GM13977 (cell line): ENCODE measurements around the gene SLC12A7.

Experiments used
- DNase-seq: peaks from one replicate; pipeline ENCODE4 v3.0.0; 2012; ENCODE audit warnings: low spot score
- in situ Hi-C: fragments of 300-500 bp; cut with MboI; formaldehyde crosslinking; loops from one replicate; pipeline ENCODE4 v1.12.0; 2022; ENCODE audit warnings: low sequenced_read_pairs, low pct_unique_long_range_greater_than_20kb, mixed read lengths, inconsistent platforms; ENCODE audit not compliant: unreplicated experiment
- TF ChIP-seq, protein P1 (sequence below): IDR thresholded peaks from 2 replicates; pipeline ENCODE4 v1.5.1; 2012; ENCODE audit warnings: mild to moderate bottlenecking, control low read depth; ENCODE audit not compliant: insufficient read depth; ENCODE audit errors: extremely low read depth, missing control alignments

SLC12A7 gene

GRCh38 chr5:1035421-1036405 lies 76.2 kb downstream of the SLC12A7 start:
- in situ Hi-C loops, result no loop called here
- DNase-seq, result no peak
- TF ChIP-seq, protein P1, sequence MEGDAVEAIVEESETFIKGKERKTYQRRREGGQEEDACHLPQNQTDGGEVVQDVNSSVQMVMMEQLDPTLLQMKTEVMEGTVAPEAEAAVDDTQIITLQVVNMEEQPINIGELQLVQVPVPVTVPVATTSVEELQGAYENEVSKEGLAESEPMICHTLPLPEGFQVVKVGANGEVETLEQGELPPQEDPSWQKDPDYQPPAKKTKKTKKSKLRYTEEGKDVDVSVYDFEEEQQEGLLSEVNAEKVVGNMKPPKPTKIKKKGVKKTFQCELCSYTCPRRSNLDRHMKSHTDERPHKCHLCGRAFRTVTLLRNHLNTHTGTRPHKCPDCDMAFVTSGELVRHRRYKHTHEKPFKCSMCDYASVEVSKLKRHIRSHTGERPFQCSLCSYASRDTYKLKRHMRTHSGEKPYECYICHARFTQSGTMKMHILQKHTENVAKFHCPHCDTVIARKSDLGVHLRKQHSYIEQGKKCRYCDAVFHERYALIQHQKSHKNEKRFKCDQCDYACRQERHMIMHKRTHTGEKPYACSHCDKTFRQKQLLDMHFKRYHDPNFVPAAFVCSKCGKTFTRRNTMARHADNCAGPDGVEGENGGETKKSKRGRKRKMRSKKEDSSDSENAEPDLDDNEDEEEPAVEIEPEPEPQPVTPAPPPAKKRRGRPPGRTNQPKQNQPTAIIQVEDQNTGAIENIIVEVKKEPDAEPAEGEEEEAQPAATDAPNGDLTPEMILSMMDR, result no peak

GRCh38 chr5:1034986-1035385 lies 76.9 kb downstream of the SLC12A7 start:
- in situ Hi-C loops, result no loop called here
- no peak for DNase-seq
- TF ChIP-seq, protein P1, result no peak

DNA sequence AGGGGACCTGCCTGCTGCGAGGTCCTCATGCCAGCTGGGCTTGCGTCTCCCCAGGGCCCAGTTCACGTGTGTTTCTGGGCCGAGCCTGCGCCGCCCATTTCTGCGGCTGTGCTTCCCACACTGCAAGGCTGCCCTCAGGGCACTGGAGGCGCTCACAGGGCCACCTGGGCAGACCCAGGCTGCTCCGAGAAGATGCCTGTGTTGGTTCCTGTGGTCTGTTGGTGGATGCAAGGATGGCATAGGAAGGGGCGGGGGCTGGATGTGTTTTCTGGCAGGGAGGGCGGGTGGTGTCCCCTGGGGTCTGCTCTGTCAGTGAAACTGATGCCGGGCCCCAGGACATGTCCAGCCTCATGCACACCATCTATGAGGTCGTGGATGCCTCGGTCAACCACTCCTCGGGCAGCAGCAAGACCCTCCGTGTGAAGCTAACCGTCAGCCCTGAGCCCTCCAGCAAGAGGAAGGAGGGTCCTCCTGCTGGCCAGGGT lies 77.4 kb downstream of the SLC12A7 start:
- TF ChIP-seq, protein P1, result no peak
- DNase-seq, result no peak
- in situ Hi-C loops, result no loop called here

DNA sequence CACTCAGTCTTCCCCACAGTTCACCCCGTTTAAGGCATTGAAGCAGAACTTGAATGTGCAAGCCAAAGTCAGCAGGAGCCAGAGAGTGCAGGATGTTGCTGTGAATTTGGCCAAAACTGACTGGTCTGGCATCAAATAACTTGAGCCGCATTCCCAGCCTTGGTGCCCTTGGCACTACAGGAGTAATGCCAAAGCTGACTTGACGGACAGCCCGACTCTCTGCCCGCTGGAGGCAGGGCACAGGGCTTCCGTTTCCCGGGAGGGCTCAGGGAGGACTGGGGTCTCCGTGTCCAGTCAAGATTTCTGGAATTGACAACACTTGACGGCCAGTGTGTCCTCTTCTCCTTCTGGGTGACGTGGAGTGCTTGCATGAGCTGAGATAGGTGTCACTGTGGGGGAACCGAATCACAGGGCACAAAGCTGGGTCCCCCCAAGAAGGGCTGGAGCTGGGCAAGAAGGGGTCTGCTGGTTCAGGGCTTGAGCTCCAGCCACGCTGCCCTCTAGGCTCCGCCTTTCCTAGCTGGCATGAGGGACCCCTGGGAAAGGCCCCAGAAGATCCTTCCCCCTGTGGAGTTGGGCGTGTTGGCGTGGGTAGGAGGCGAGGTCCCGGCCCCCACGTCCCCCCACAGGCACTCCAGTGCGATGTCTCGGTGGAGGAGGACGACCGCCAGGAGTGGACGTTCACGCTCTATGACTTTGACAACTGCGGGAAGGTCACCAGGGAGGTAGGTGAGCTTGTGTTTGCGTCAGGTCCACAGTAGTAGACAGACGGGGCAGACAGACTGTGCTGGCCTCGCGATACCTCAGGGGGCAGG lies 78.0 kb downstream of the SLC12A7 start:
- in situ Hi-C loops, result no loop called here
- no peak for DNase-seq
- TF ChIP-seq, protein P1, result no peak

GRCh38 chr5:1033178-1033577 lies 78.7 kb downstream of the SLC12A7 start:
- in situ Hi-C loops, result no loop called here
- no peak for DNase-seq
- TF ChIP-seq, protein P1, result no peak

GRCh38 chr5:1032551-1033027 lies 79.3 kb downstream of the SLC12A7 start:
- DNase-seq, result no peak
- TF ChIP-seq, protein P1, result no peak
- in situ Hi-C loops, result no loop called here
